ENCODE measurements around the gene AHCYL2.

AHCYL2 gene

DNA sequence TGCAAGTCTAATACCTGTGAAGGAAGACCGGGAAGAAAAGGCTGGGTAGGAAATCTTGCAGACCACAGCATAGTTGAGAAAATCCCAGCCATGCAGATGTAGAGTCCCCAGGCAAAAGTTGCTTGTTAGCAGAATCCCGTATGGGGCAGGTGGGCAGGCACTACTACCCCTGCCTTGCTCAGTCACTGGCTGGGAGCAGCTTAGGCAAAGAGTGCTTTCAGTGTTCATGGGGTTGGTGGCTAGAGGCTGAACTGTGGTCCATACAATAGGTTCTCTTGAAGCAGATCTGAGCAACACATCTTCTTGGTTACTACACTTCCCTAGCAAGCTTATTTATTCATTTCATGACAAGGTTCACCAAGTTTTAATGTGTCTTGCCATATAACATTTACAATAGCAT, 92.6 kb downstream of the AHCYL2 start:
- H3K9ac ChIP-seq (ENCODE audit: low read length) = no peak overlapping the region
- H3F3A ChIP-seq (ENCODE audit: insufficient read depth) = no peaks in the 10 kb centered on the region

DNA sequence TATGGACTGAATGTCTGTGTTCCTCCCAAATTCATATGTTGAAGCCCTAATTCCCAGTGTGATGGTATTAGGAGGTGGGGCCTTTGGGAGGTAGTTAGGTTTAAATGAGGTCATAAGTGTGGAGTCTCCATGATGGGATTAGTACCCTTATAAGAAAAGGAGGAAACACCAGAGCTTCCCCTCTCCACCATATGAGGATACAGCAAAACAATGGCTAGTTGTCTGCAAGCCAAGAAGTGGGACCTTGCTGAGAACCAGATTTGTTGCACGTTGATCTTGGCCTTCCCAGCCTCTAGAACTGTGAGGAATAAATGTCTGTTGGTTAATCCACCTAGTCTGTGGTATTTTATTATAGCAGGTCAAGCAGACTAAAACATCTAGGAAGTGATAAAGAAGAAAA, 102.2 kb downstream of the AHCYL2 start:
- no peaks in the 10 kb centered on the region; the same call in 1 of the 2 replicates for H3F3A ChIP-seq (ENCODE audit: insufficient read depth)
- H3K4me3 ChIP-seq (ENCODE audit: insufficient read depth, low read length, poor library complexity, severe bottlenecking) = no peak overlapping the region
- no peaks in the 10 kb centered on the region for H3K9me2 ChIP-seq (replicated peaks; ENCODE audit: insufficient read depth, low read length)
- no peak overlapping the region for H3K4me2 ChIP-seq (ENCODE audit: low read depth, low read length, poor library complexity, severe bottlenecking)
- H3K27me3 ChIP-seq (ENCODE audit: low read length) = no peaks in the 10 kb centered on the region
- no peak for TF ChIP-seq EZH2phosphoT487 (conservative IDR thresholded peaks at IDR 0.05; ENCODE audit: low read length)
- TF ChIP-seq CTCF (IDR thresholded peaks at IDR 0.05; ENCODE audit: insufficient read depth, low read length, poor library complexity, severe bottlenecking) = no peak
- H2AFZ ChIP-seq (ENCODE audit: low read depth, low read length, severe bottlenecking) = no peak overlapping the region
- H3K9me3 ChIP-seq (ENCODE audit: insufficient read depth, low read length) = no peaks in the 10 kb centered on the region
- no peaks in the 10 kb centered on the region for H3K36me3 ChIP-seq (ENCODE audit: low read length)
- no peaks in the 10 kb centered on the region for H4K20me1 ChIP-seq (ENCODE audit: low read depth, low read length)
- no peak overlapping the region for H3K9ac ChIP-seq (ENCODE audit: low read length)
- H3K27ac ChIP-seq (ENCODE audit: low read depth, low read length) = no peak overlapping the region
- H3K79me2 ChIP-seq (ENCODE audit: insufficient read depth, low read length) = no peaks in the 10 kb centered on the region

More for the DNA sequence above, 92.6 kb downstream of the AHCYL2 start:
- Histone ChIP-seq H3K9me2 (replicated peaks; ENCODE audit: insufficient read depth, low read length) (no peaks in the 10 kb centered on the region), H3K27me3 (ENCODE audit: low read length) (no peaks in the 10 kb centered on the region), H3K4me3 (ENCODE audit: insufficient read depth, low read length, poor library complexity, severe bottlenecking) (no peak overlapping the region), H3K4me2 (ENCODE audit: low read depth, low read length, poor library complexity, severe bottlenecking) (no peak overlapping the region), H4K20me1 (ENCODE audit: low read depth, low read length) (no peaks in the 10 kb centered on the region), H3K9me3 (ENCODE audit: insufficient read depth, low read length) (no peaks in the 10 kb centered on the region), H3K27ac (ENCODE audit: low read depth, low read length) (no peak overlapping the region), H3K79me2 (ENCODE audit: insufficient read depth, low read length) (no peaks in the 10 kb centered on the region), H3K36me3 (ENCODE audit: low read length) (no peaks in the 10 kb centered on the region), H2AFZ (ENCODE audit: low read depth, low read length, severe bottlenecking) (no peak overlapping the region)
- TF ChIP-seq CTCF (IDR thresholded peaks at IDR 0.05; ENCODE audit: insufficient read depth, low read length, poor library complexity, severe bottlenecking) (no peak), EZH2phosphoT487 (conservative IDR thresholded peaks at IDR 0.05; ENCODE audit: low read length) (no peak)

GRCh38 chr7:129332254-129333035, 107.6 kb downstream of the AHCYL2 start:
- Histone ChIP-seq H3K27ac (ENCODE audit: low read depth, low read length) (no peak overlapping the region), H3K9me2 (replicated peaks; ENCODE audit: insufficient read depth, low read length) (no peaks in the 10 kb centered on the region), H3K36me3 (ENCODE audit: low read length) (no peaks in the 10 kb centered on the region), H3K9me3 (ENCODE audit: insufficient read depth, low read length) (no peaks in the 10 kb centered on the region), H3K9ac (ENCODE audit: low read length) (no peak overlapping the region), H3F3A (ENCODE audit: insufficient read depth) (no peaks in the 10 kb centered on the region; the same call in 1 of the 2 replicates), H2AFZ (ENCODE audit: low read depth, low read length, severe bottlenecking) (no peak overlapping the region), H4K20me1 (ENCODE audit: low read depth, low read length) (no peaks in the 10 kb centered on the region), H3K4me2 (ENCODE audit: low read depth, low read length, poor library complexity, severe bottlenecking) (no peak overlapping the region), H3K4me3 (ENCODE audit: insufficient read depth, low read length, poor library complexity, severe bottlenecking) (no peak overlapping the region), H3K27me3 (ENCODE audit: low read length) (no peaks in the 10 kb centered on the region), H3K79me2 (ENCODE audit: insufficient read depth, low read length) (no peaks in the 10 kb centered on the region)
- TF ChIP-seq EZH2phosphoT487 (conservative IDR thresholded peaks at IDR 0.05; ENCODE audit: low read length) (no peak), CTCF (IDR thresholded peaks at IDR 0.05; ENCODE audit: insufficient read depth, low read length, poor library complexity, severe bottlenecking) (no peak)

Data from SU-DHL-6 (cell line).